OCI-LY7 (cell line): ENCODE results near the gene IFRD2.

Experiments
- EZH2phosphoT487 ChIP-seq: fragments of 200-600 bp; sonication (generic); IDR thresholded peaks from 2 replicates; pipeline ENCODE4 v1.6.1; 2018; ENCODE audit warnings: low read depth, borderline replicate concordance, mild to moderate bottlenecking, mixed run types, antibody characterized with exemption, low read length, moderate library complexity, mixed read lengths
- TF ChIP-seq, protein P1 (sequence below): fragments of 200-600 bp; sonication (generic); conservative IDR thresholded peaks from 2 replicates; pipeline ENCODE4 v1.5.1; 2014; ENCODE audit warnings: mild to moderate bottlenecking, antibody characterized with exemption, low read length, moderate library complexity, mixed read lengths

DNA sequence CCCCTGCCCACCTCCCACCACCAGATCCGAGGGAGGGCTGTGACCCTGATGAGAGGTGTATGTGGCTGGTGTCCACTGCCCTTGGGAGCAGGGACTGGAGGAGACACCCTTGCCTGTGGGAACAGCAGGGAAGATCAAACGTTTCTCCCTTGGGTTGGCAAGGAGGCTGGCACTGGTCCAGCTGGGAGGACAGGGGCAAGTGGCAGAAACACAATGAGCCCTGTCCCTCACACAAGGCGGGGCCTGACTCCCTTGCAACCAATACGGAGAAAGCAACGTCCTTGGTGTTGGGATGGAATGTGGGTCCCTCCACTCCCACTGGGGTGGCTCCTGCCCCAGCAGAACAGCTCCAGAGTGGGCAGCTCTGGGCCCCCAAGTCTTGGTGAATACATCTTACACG lies 25.1 kb upstream of the IFRD2 start:
- TF ChIP-seq, protein P1, sequence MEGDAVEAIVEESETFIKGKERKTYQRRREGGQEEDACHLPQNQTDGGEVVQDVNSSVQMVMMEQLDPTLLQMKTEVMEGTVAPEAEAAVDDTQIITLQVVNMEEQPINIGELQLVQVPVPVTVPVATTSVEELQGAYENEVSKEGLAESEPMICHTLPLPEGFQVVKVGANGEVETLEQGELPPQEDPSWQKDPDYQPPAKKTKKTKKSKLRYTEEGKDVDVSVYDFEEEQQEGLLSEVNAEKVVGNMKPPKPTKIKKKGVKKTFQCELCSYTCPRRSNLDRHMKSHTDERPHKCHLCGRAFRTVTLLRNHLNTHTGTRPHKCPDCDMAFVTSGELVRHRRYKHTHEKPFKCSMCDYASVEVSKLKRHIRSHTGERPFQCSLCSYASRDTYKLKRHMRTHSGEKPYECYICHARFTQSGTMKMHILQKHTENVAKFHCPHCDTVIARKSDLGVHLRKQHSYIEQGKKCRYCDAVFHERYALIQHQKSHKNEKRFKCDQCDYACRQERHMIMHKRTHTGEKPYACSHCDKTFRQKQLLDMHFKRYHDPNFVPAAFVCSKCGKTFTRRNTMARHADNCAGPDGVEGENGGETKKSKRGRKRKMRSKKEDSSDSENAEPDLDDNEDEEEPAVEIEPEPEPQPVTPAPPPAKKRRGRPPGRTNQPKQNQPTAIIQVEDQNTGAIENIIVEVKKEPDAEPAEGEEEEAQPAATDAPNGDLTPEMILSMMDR, result no peak
- TF ChIP-seq EZH2phosphoT487, result no peak
